IMR-90 (cell line): ENCODE measurements around the gene VEPH1. TPM values are rescaled to one million over a fixed set of nuclear protein-coding genes. Genes with fewer than 3 reads are reported as not detected.

Source experiments
- ATAC-seq: fragments of 200-7000 bp; cut with Tn5 transposase; 2 replicates; pipeline ENCODE4 v1.9.1; 2020; ENCODE audit warnings: low read depth, mild to moderate bottlenecking, moderate library complexity
- BruUV-seq: library from RNA; stranded (reverse); fragments of 400-500 nt; replicated peaks from 2 replicates; lab custom pipeline; 2021; lab: Mats Ljungman, UMichigan
- CTCF ChIA-PET: fragments of 300-600 bp; formaldehyde crosslinking; extraction: SDS; loops from one replicate; lab custom pipeline; 2021; ENCODE audit warnings: antibody characterized with exemption; lab: Yijun Ruan, JAX
- POLR2A ChIA-PET: fragments of 300-600 bp; sonication (Branson Sonifier 250); formaldehyde crosslinking; loops from one replicate; lab custom pipeline; 2022; ENCODE audit warnings: antibody characterized with exemption; ENCODE audit not compliant: unreplicated experiment; lab: Charles Lee
- DNase-seq: peaks from one replicate; pipeline ENCODE4 v3.0.0; 2013
- H2AFZ ChIP-seq: replicated peaks from 2 replicates; pipeline ENCODE3; 2013; ENCODE audit warnings: low read length, mild to moderate bottlenecking; ENCODE audit not compliant: poor library complexity
- H2AK5ac ChIP-seq: 2 replicates; pipeline ENCODE4 v1.6.1; 2013; ENCODE audit warnings: low read depth, low read length, inconsistent platforms
- H2AK9ac ChIP-seq: replicated peaks from 2 replicates; pipeline ENCODE3; 2013; ENCODE audit warnings: mild to moderate bottlenecking, low read depth, low read length, moderate library complexity; ENCODE audit not compliant: poor library complexity
- H2BK120ac ChIP-seq: 2 replicates; pipeline ENCODE4 v1.6.1; 2013; ENCODE audit warnings: low read depth, low read length, inconsistent platforms
- H2BK15ac ChIP-seq: 3 replicates; pipeline ENCODE4 v1.6.1; 2013; ENCODE audit warnings: low read depth, low read length, inconsistent platforms
- H2BK20ac ChIP-seq: 2 replicates; pipeline ENCODE4 v1.6.1; 2013; ENCODE audit warnings: low read depth, mild to moderate bottlenecking, inconsistent platforms, low read length, moderate library complexity
- H2BK5ac ChIP-seq: 2 replicates; pipeline ENCODE4 v1.6.1; 2013; ENCODE audit warnings: mild to moderate bottlenecking, low read depth, low read length, inconsistent platforms; ENCODE audit not compliant: poor library complexity, severe bottlenecking
- H3K14ac ChIP-seq: replicated peaks from 2 replicates; pipeline ENCODE4 v1.6.1; 2013; ENCODE audit warnings: low read depth, low read length, inconsistent platforms
- H3K18ac ChIP-seq: 2 replicates; pipeline ENCODE4 v1.6.1; 2013; ENCODE audit warnings: low read depth, low read length, control low read depth
- H3K23ac ChIP-seq: 2 replicates; pipeline ENCODE4 v1.6.1; 2013; ENCODE audit warnings: low read depth, low read length, inconsistent platforms
- H3K27ac ChIP-seq: 2 replicates; pipeline ENCODE4 v1.5.1; 2013; ENCODE audit warnings: mild to moderate bottlenecking, control low read depth, low read length; ENCODE audit not compliant: insufficient read depth
- H3K27me3 ChIP-seq: 2 replicates; pipeline ENCODE4 v1.6.1; 2013; ENCODE audit warnings: low read length; ENCODE audit not compliant: control insufficient read depth, insufficient read depth
- H3K36me3 ChIP-seq: 2 replicates; pipeline ENCODE4 v1.6.1; 2013; ENCODE audit warnings: low read length, mixed read lengths; ENCODE audit not compliant: control insufficient read depth, insufficient read depth
- H3K4ac ChIP-seq: 2 replicates; pipeline ENCODE4 v1.6.1; 2013; ENCODE audit warnings: low read depth, low read length, inconsistent platforms
- H3K4me1 ChIP-seq: 2 replicates; pipeline ENCODE4 v1.6.1; 2013; ENCODE audit warnings: low read length, mixed read lengths; ENCODE audit not compliant: control insufficient read depth, insufficient read depth
- H3K4me2 ChIP-seq: 2 replicates; pipeline ENCODE4 v1.6.1; 2013; ENCODE audit warnings: low read depth, mild to moderate bottlenecking, control low read depth, low read length, moderate library complexity
- H3K4me3 ChIP-seq: 2 replicates; pipeline ENCODE4 v1.5.1; 2013; ENCODE audit warnings: low read depth, mild to moderate bottlenecking, control low read depth, low read length, moderate library complexity; ENCODE audit not compliant: insufficient read depth
- H3K56ac ChIP-seq: 2 replicates; pipeline ENCODE4 v1.6.1; 2013; ENCODE audit warnings: low read length, inconsistent platforms; ENCODE audit not compliant: insufficient read depth; ENCODE audit errors: extremely low read depth
- H3K79me1 ChIP-seq, 2 experiments: 2 replicates each; pipeline ENCODE4 v1.6.1; 2013; ENCODE audit warnings: low read length in 2 of 2, inconsistent platforms in 1 of 2, low read depth in 1 of 2
- H3K9ac ChIP-seq: 2 replicates; pipeline ENCODE4 v1.6.1; 2013; ENCODE audit warnings: low read depth, low read length, control low read depth
- H3K9me1 ChIP-seq: 2 replicates; pipeline ENCODE4 v1.6.1; 2013; ENCODE audit warnings: low read length, inconsistent platforms; ENCODE audit not compliant: insufficient read depth
- H3K9me3 ChIP-seq: 2 replicates; pipeline ENCODE4 v1.6.1; 2013; ENCODE audit warnings: low read length; ENCODE audit not compliant: control insufficient read depth, insufficient read depth
- H4K20me1 ChIP-seq: 2 replicates; pipeline ENCODE4 v1.6.1; 2013; ENCODE audit warnings: low read length, inconsistent platforms; ENCODE audit not compliant: insufficient read depth
- H4K5ac ChIP-seq: 2 replicates; pipeline ENCODE4 v1.6.1; 2013; ENCODE audit warnings: mild to moderate bottlenecking, low read depth, low read length, control low read depth
- H4K8ac ChIP-seq, 2 experiments: 2 replicates each; pipeline ENCODE4 v1.6.1; 2013; ENCODE audit warnings: low read depth in 2 of 2, low read length in 2 of 2, control low read depth in 1 of 2, inconsistent platforms in 1 of 2
- H4K91ac ChIP-seq: 2 replicates; pipeline ENCODE4 v1.6.1; 2013; ENCODE audit warnings: low read depth, low read length, inconsistent platforms; ENCODE audit not compliant: insufficient read depth
- BHLHE40 ChIP-seq: fragments of 150-350 bp; IDR thresholded peaks from 2 replicates; pipeline ENCODE4 v1.6.1; 2016; ENCODE audit warnings: mild to moderate bottlenecking, low read depth, low read length
- MXI1 ChIP-seq: IDR thresholded peaks from 2 replicates; pipeline ENCODE4 v1.6.1; 2012; ENCODE audit warnings: low read depth, mild to moderate bottlenecking, low read length, moderate library complexity, borderline replicate concordance
- POLR2A ChIP-seq: IDR thresholded peaks from 2 replicates; pipeline ENCODE4 v1.6.1; 2012; ENCODE audit warnings: mild to moderate bottlenecking, low read depth, low read length
- RAD21 ChIP-seq: IDR thresholded peaks from 2 replicates; pipeline ENCODE4 v1.6.1; 2012; ENCODE audit warnings: low read length, improper control_type of control experiment
- RCOR1 ChIP-seq: IDR thresholded peaks from 2 replicates; pipeline ENCODE4 v1.6.1; 2012; ENCODE audit warnings: mild to moderate bottlenecking, low read length, improper control_type of control experiment; ENCODE audit not compliant: insufficient replicate concordance
- RFX5 ChIP-seq: IDR thresholded peaks from 2 replicates; pipeline ENCODE4 v1.8.0; 2012; ENCODE audit warnings: low read depth, mild to moderate bottlenecking, low read length, moderate library complexity
- WGBS, 2 experiments: methylation state at CpG; one replicate each; pipeline versions ENCODE4 v1.1.5 to v1.1.7; 2013; ENCODE audit warnings: missing lambda C conversion rate in 2 of 2; ENCODE audit not compliant: insufficient read length in 1 of 2; ENCODE audit errors: extremely low coverage in 2 of 2; 5-methylcytosine and 5-hydroxymethylcytosine counted together
- dilution Hi-C: fragments of 300-500 bp; cut with HindIII; formaldehyde crosslinking; loops from one replicate; pipeline ENCODE4 v1.14.3; 2018; ENCODE audit warnings: low sequenced_read_pairs; ENCODE audit not compliant: unreplicated experiment
- in situ Hi-C: fragments of 300-500 bp; cut with MboI; formaldehyde crosslinking; loops from 3 replicates; pipeline ENCODE4 v1.14.3; 2019; ENCODE audit warnings: low sequenced_read_pairs, inconsistent platforms, mixed read lengths
- intact Hi-C: fragments of 100-400 bp; cut with micrococcal nuclease; formaldehyde crosslinking; loops from 2 replicates; pipeline ENCODE4 v1.10.0; 2022
- polyA plus RNA-seq, 3 experiments: library from polyadenylated mRNA; depleted of rRNA; stranded (reverse); fragments of >200 nt; gene quantifications; 2 replicates each; pipeline ENCODE4 v1.2.3, GENCODE V29; 2012; ENCODE audit warnings: low replicate concordance in 1 of 3
- total RNA-seq: library from RNA; depleted of rRNA; stranded (reverse); fragments of >200 nt; gene quantifications from 2 replicates; pipeline ENCODE4 v1.2.3, GENCODE V29; 2012
- TF ChIP-seq, protein P1 (sequence below): fragments of 150-350 bp; IDR thresholded peaks from 2 replicates; pipeline ENCODE4 v1.6.1; 2017; ENCODE audit warnings: mild to moderate bottlenecking, antibody characterized with exemption, low read length, low read depth

Gene VEPH1
- total and polyA plus RNA-seq, 2 of the 4 experiments (the other 2 are of a cell fraction): 30.5 to 130 TPM

DNA sequence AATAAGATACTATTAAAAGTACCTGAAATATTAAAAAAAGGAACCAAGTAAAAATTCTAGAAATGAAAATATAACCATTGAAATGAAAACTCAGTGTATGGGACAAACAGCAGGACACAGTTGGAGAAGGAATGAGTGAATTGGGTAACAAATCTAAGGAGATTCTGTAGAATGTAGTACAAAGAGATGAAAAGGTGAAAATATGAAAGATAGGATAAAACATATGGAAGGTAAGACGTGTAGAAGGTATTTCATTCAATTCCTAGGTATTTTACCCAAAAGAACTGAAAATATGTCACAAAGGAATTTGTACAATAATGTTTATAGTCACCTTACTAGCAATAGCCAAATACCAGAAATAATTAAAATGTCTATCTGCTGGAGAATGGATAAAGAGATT is 260.4 kb downstream of the VEPH1 start:
- H3K27me3 ChIP-seq: no peaks in the 10 kb centered on the region
- H3K23ac ChIP-seq: no peak overlapping the region
- in situ Hi-C loops (no loop called here), intact Hi-C loops (no loop called here), dilution Hi-C loops (no loop called here)
- H3K4me3 ChIP-seq: no peak overlapping the region
- H3K27ac ChIP-seq: no peak overlapping the region
- ATAC-seq: no peak
- no peak overlapping the region for H2BK20ac ChIP-seq
- H3K4me1 ChIP-seq: peaks cover 6% of the 10 kb centered on the region
- no peaks in the 10 kb centered on the region for H3K9me3 ChIP-seq
- BruUV-seq: no TSS peak
- H2BK15ac ChIP-seq: no peak overlapping the region
- no peak overlapping the region for H3K9ac ChIP-seq
- H4K8ac ChIP-seq: no peak overlapping the region
- CTCF ChIA-PET: no interaction called here
- peaks cover 0 to under 1% of the 10 kb centered on the region in 2 experiments; a peak in 1 of 4 replicates for H3K79me1 ChIP-seq
- H3K18ac ChIP-seq: no peak overlapping the region
- H4K20me1 ChIP-seq: no peaks in the 10 kb centered on the region
- no peak overlapping the region for H3K4ac ChIP-seq
- no peak overlapping the region for H3K4me2 ChIP-seq
- H3K36me3 ChIP-seq: no peaks in the 10 kb centered on the region
- no peak overlapping the region for H4K5ac ChIP-seq
- no CpG with 5 or more reads among the region's 1 CpG for WGBS, 2 experiments
- TF ChIP-seq RAD21 (no peak), MXI1 (no peak), RCOR1 (no peak), POLR2A (no peak), RFX5 (no peak), BHLHE40 (no peak)
- TF ChIP-seq, protein P1, sequence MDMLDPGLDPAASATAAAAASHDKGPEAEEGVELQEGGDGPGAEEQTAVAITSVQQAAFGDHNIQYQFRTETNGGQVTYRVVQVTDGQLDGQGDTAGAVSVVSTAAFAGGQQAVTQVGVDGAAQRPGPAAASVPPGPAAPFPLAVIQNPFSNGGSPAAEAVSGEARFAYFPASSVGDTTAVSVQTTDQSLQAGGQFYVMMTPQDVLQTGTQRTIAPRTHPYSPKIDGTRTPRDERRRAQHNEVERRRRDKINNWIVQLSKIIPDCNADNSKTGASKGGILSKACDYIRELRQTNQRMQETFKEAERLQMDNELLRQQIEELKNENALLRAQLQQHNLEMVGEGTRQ: no peak
- no peak overlapping the region for H3K56ac ChIP-seq
- no peak for DNase-seq
- H2BK120ac ChIP-seq: no peak overlapping the region
- H2BK5ac ChIP-seq: no peak overlapping the region
- peaks cover 4% of the 10 kb centered on the region; the same call in 1 of the 2 replicates for H3K9me1 ChIP-seq
- no peak overlapping the region for H2AK9ac ChIP-seq
- no peak overlapping the region for H2AFZ ChIP-seq
- POLR2A ChIA-PET: no interaction called here
- H4K91ac ChIP-seq: no peak overlapping the region
- H3K14ac ChIP-seq: no peak overlapping the region
- no peak overlapping the region for H2AK5ac ChIP-seq
